NCI-H2227 (cell line): ENCODE measurements around the gene A1BG.
A peak's percentile ranks its signal among the peaks of the same experiment; 100 is the strongest.
"Not testable (repeated sequence)": the region's sequence is repeated elsewhere in the genome, so short reads cannot be mapped to it uniquely, and the experiment has no call there.

Experiments used
- DNase-seq: peaks from one replicate; lab custom pipeline; 2025; ENCODE audit not compliant: unreplicated experiment; lab: John Stamatoyannopoulos, UW

A1BG gene

GRCh38 chr19:58361900-58362271 lies 8.6 kb upstream of the A1BG start:
- DNase-seq: peak; percentile 91

- no peak for DNase-seq
These were observed 4.3 kb upstream of the A1BG start for GRCh38 chr19:58357481-58358145.

- DNase-seq: no peak
These were observed 3.6 kb upstream of the A1BG start for GRCh38 chr19:58356766-58357480.

GRCh38 chr19:58355908-58356765 lies 2.8 kb upstream of the A1BG start:
- DNase-seq: no peak

GRCh38 chr19:58355215-58355796 lies 2.0 kb upstream of the A1BG start:
- DNase-seq: no peak

GRCh38 chr19:58354478-58355030 lies 1.3 kb upstream of the A1BG start:
- DNase-seq: no peak

- DNase-seq: no peak
These were observed 605 bp upstream of the A1BG start for GRCh38 chr19:58353717-58354477.

GRCh38 chr19:58351990-58352755 lies 1.1 kb downstream of the A1BG start:
- no peak for DNase-seq

GRCh38 chr19:58351558-58351878 lies 1.8 kb downstream of the A1BG start:
- DNase-seq: no peak

GRCh38 chr19:58350871-58351557 lies 2.3 kb downstream of the A1BG start:
- no peak for DNase-seq

GRCh38 chr19:58350001-58350861 lies 3.1 kb downstream of the A1BG start:
- no peak for DNase-seq

GRCh38 chr19:58349590-58349989 lies 3.7 kb downstream of the A1BG start:
- DNase-seq: no peak

- not testable (repeated sequence) for DNase-seq
These were observed 5.2 kb downstream of the A1BG start for GRCh38 chr19:58348080-58348479.

GRCh38 chr19:58346961-58347929 lies 6.0 kb downstream of the A1BG start:
- peak; percentile 96 for DNase-seq

- DNase-seq: no peak
These were observed 7.7 kb downstream of the A1BG start for GRCh38 chr19:58345558-58345957.

GRCh38 chr19:58338825-58339558 lies 14.3 kb downstream of the A1BG start:
- DNase-seq: no peak
